GM18526 (cell line): ENCODE measurements around the gene RBM6.

Experiments
- POLR2A ChIP-seq: IDR thresholded peaks from 3 replicates; pipeline ENCODE4 v1.6.1; 2011; ENCODE audit not compliant: insufficient read length; ENCODE audit errors: extremely low read depth

RBM6 gene

GRCh38 chr3:50124800-50125178 is 184.8 kb downstream of the RBM6 start:
- no peak for TF ChIP-seq POLR2A

GRCh38 chr3:50125541-50126286 is 185.8 kb downstream of the RBM6 start:
- no peak for TF ChIP-seq POLR2A

- no peak for TF ChIP-seq POLR2A
These were observed 186.6 kb downstream of the RBM6 start for GRCh38 chr3:50126287-50127211.
